Osteocyte (in vitro differentiated cells): Measurements from ENCODE around the gene TRIM38. TPM values are rescaled to one million over a fixed set of nuclear protein-coding genes. Genes with fewer than 3 reads are reported as not detected.
A peak's percentile ranks its signal among the peaks of the same experiment; 100 is the strongest.
"Not testable (repeated sequence)": the region's sequence is repeated elsewhere in the genome, so short reads cannot be mapped to it uniquely, and the experiment has no call there.

Source experiments
- DNase-seq: peaks from one replicate; pipeline ENCODE4 v3.0.0; 2021; ENCODE audit warnings: mixed read lengths; ENCODE audit not compliant: unreplicated experiment; ENCODE audit errors: extremely low spot score
- H3K27ac Mint-ChIP-seq: one replicate; pipeline ENCODE4 v1.8.0; 2021; ENCODE audit warnings: mild to moderate bottlenecking, mixed read lengths; ENCODE audit not compliant: unreplicated experiment
- H3K27me3 Mint-ChIP-seq: one replicate; pipeline ENCODE4 v1.8.0; 2021; ENCODE audit warnings: mixed read lengths; ENCODE audit not compliant: unreplicated experiment
- H3K36me3 Mint-ChIP-seq: one replicate; pipeline ENCODE4 v1.8.0; 2021; ENCODE audit warnings: mixed read lengths; ENCODE audit not compliant: unreplicated experiment
- H3K4me1 Mint-ChIP-seq: one replicate; pipeline ENCODE4 v1.8.0; 2021; ENCODE audit warnings: mixed read lengths; ENCODE audit not compliant: unreplicated experiment
- H3K4me3 Mint-ChIP-seq: one replicate; pipeline ENCODE4 v1.8.0; 2021; ENCODE audit warnings: mild to moderate bottlenecking, moderate library complexity, mixed read lengths; ENCODE audit not compliant: unreplicated experiment
- H3K9me3 Mint-ChIP-seq: one replicate; pipeline ENCODE4 v1.8.0; 2021; ENCODE audit warnings: mixed read lengths; ENCODE audit not compliant: unreplicated experiment
- CTCF ChIP-seq: fragments of 200-600 bp; sonication (generic); IDR thresholded peaks from 2 replicates; pipeline ENCODE4 v1.5.0; 2021; ENCODE audit warnings: antibody characterized with exemption, mild to moderate bottlenecking, moderate library complexity
- total RNA-seq: library from RNA; stranded (reverse); gene quantifications from 2 replicates; pipeline ENCODE4 v1.2.1, GENCODE V29; 2021

TRIM38 gene
- total RNA-seq, 1 donor from 2014 or later = 8.4 TPM

DNA sequence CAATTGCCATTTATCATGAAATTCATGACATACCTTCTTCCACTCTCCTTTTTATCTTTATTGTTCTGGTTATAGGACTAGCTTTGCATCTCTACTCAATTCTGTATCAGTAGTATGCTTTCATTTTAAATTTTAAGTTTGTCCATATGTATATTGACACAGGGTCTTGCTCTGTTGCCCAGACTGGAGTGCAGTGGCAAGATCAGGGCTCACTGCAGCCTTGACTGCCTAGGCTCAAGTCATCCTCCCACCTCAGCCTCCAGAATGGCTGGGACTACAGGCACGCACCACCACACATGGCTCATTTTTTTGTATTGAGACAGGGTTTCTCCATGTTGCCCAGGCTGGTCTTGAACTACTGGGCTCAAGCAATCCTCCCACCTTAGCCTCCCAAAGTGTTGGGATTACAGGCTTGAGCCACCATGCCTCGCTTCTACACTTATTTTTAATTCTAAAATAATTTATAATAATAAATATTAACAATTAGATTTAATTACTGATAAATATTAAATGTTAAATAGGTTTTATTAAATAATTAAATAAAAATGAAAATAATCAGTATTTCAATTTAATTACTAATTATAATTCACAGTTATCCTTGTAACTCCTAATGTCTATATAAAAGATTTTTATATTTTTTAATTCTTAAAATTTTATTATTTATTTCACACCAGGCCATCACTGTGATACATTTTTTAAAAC, 27.7 kb downstream of the TRIM38 start:
- no peak overlapping the region for H3K27ac Mint-ChIP-seq
- no peaks in the 10 kb centered on the region for H3K9me3 Mint-ChIP-seq
- H3K4me3 Mint-ChIP-seq = no peak overlapping the region
- DNase-seq = no peak
- peaks cover 16% of the 10 kb centered on the region for H3K36me3 Mint-ChIP-seq
- H3K27me3 Mint-ChIP-seq = no peaks in the 10 kb centered on the region
- peaks cover 18% of the 10 kb centered on the region for H3K4me1 Mint-ChIP-seq
- no peak for TF ChIP-seq CTCF

- peak overlapping the region; percentile 93 for H3K4me3 Mint-ChIP-seq
- no peak for TF ChIP-seq CTCF
- DNase-seq = peak; percentile 86
- peak overlapping the region; percentile 95 for H3K27ac Mint-ChIP-seq
- peaks cover 18% of the 10 kb centered on the region for H3K4me1 Mint-ChIP-seq
- H3K27me3 Mint-ChIP-seq = no peaks in the 10 kb centered on the region
- peaks cover 11% of the 10 kb centered on the region for H3K36me3 Mint-ChIP-seq
- no peaks in the 10 kb centered on the region for H3K9me3 Mint-ChIP-seq
These were observed 29.3 kb downstream of the TRIM38 start for GRCh38 chr6:25991785-25992412.

- Mint-ChIP-seq H3K9me3 (no peaks in the 10 kb centered on the region), H3K27me3 (no peaks in the 10 kb centered on the region), H3K27ac (peak overlapping the region; percentile 96), H3K4me3 (peak overlapping the region; percentile 93), H3K36me3 (peaks cover 6% of the 10 kb centered on the region), H3K4me1 (peaks cover 18% of the 10 kb centered on the region)
- TF ChIP-seq CTCF = peak; percentile 100
- DNase-seq = peak; percentile 99
These were observed 30.1 kb downstream of the TRIM38 start for GRCh38 chr6:25992413-25993340.

GRCh38 chr6:25993341-25993684, 30.7 kb downstream of the TRIM38 start:
- H3K4me3 Mint-ChIP-seq = peak overlapping the region; percentile 93
- peak overlapping the region; percentile 50 for H3K27ac Mint-ChIP-seq

GRCh38 chr6:25995507-25995906, 32.9 kb downstream of the TRIM38 start:
- H3K4me1 Mint-ChIP-seq = peaks cover 18% of the 10 kb centered on the region
- TF ChIP-seq CTCF = no peak
- no peak overlapping the region for H3K4me3 Mint-ChIP-seq
- no peaks in the 10 kb centered on the region for H3K27me3 Mint-ChIP-seq
- DNase-seq = no peak
- no peaks in the 10 kb centered on the region for H3K36me3 Mint-ChIP-seq
- no peak overlapping the region for H3K27ac Mint-ChIP-seq
- no peaks in the 10 kb centered on the region for H3K9me3 Mint-ChIP-seq

More at GRCh38 chr6:25993341-25993684, 30.7 kb downstream of the TRIM38 start:
- peaks cover 18% of the 10 kb centered on the region for H3K4me1 Mint-ChIP-seq
- not testable (repeated sequence) for H3K27me3 Mint-ChIP-seq, H3K9me3 Mint-ChIP-seq, DNase-seq, H3K36me3 Mint-ChIP-seq
